ENCODE measurements around the gene UBXN11.
"Not testable (repeated sequence)": the region's sequence is repeated elsewhere in the genome, so short reads cannot be mapped to it uniquely, and the experiment has no call there.

UBXN11 gene

DNA sequence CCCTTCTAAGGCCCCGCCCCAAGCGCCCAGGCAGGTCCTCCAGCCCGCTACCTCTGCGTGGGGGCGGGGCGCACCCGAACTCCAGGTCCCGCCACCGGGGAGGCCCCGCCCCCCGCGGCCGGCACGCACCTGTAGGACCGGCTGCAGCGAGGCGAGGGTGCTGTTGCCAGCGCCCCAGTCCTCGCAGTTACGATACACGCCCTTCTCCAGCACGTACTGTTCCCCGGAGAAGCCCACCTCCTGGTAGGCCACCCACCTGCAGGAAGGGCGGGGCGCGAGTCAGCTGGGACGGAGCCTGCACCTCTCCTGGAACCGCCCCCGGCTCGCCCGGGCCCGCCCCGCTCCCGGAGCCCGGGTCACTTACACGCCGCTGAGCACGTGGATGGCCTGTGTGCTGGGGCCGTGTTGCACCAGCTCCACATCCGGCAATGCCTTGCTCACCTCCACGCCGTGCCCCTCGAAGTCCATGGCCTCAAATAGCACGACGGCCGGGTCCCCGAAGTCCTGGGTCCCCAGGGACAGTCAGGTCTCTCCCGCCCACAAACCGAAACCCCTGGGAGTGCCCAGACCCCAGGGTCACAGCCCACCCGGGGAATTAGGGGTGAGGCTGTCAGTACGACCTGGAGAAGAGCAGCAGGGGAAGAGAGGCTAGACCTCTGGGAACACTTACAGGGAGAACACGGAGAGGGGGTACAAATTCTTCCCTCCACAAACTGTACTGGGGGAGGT is 30.2 kb upstream of the UBXN11 start:
- no peak for DNase-seq

DNA sequence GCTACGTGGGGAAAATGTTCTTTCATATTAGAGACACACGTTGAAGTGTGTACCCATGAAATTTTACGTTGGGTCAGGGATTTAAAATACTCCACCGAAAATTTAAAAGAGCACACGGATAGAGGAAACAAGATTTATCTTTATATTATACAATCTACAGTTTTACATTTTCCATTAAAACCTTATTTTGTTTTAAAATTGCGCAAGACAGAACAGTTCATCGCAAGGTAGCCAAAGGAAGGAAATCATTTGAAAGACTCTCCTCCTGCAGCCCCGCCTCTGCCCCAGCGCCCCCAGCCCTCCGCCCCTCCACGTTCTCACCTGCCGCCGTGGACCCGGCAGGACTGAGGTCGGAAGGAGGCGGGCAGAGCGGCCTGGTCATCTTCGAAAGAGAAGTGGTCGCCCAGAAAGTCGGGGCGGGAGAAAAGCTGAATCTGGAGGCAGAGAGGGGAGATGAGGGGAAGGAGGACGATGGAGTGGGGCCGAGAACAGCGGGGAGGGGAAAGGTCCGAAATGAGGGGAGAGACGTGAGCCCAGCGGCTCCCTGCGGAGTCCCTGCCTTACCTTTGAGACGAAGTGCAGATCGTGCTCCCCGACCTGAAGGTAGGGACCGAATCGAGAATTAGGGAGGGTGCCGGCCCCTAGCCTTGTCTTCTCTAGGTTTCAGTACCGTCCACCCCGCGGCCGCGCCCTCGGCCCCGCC is 29.5 kb upstream of the UBXN11 start:
- DNase-seq = no peak

DNA sequence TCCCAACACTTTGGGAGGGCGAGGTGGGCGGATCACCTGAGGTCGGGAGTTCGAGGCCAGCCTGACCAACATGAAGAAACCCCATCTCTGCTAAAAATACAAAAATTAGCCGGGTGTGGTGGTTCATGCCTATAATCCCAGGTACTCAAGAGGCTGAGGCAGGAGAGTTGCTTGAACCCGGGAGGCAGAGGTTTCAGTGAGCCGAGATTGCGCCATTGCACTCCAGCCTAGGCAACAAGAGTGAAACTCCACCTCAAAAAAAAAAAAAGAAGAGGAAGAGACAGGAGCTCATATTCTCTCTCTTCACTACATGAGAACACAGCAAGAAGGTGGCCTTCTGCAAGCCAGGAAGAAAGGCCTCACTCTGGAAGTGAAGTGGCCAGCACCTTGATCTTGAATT is 26.9 kb upstream of the UBXN11 start:
- DNase-seq = not testable (repeated sequence)

DNA sequence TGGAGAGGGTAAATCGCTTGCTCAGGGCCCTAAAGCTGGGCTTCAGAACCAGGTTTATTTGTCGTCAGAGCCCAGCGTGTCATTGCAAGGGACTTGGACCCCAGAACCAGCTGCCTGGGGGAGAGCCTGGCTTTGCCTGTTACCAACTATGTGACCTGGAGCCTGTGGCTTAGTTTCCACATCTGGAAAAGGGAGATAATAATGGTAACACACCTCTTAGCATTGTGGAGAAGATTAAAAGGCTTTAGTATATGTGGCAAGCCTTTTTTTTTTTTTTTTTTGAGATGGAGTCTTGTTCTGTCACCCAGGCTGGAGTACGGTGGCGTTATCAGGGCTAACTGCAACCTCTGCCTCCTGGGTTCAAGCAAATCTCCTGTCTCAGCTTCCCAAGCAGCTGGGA is 23.8 kb upstream of the UBXN11 start:
- DNase-seq = no peak

DNA sequence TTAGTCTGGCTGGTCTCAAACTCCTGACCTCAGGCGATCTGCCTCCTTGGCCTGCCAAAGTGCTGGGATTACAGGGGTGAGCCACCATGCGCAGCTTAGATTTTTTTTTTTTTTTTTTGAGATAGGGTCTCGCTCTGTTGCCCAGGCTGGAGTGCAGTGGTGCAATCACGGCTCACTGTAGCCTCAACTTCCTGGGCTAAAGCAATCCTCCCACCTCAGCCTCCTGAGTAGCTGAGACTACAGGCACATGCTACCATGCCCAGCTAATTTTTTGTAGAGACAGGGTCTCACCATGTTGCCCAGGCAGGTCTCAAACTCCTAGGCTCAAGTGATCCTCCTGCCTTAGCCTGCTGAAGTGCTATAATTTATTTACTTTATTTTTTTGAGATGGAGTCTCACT is 22.9 kb upstream of the UBXN11 start:
- DNase-seq = not testable (repeated sequence)

DNA sequence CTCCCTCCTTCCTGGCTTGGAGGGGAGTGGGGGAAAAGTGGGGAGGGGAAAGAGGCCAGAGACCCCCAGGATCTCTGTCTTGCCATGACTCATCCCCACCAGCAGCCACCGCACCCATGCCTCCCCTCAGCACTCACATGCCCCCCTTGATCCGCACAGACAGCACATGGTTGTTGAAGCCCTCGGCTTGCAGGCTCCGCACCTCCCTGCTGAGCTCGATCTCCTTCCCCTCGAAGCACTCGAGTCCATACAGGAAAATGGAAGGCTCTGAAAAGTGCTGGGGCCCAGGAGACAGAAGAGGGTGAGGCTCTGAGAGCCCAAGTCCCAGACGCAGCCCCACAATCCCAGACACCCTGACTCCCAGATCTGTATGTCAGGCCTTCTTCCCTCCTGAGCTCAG is 22.2 kb upstream of the UBXN11 start:
- no peak for DNase-seq

DNA sequence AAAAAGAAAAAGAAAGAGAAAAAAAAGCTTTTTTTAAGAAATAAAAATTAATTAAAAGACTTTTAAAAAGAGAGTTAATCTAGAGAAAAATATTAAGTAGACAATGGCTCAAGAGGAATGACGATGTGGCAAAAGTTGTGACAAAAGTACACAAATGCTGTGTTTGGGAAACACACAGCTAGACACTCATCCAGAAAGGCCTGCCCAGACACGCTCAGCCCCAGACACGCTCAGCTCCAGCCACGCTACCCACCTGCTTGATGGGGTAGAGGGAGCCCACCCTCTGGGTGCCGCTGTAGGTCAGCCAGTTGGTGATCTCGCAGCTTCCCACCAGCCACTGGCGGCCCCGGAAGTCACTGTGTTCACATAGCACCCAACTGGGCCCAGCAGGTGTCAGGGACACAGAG is 21.5 kb upstream of the UBXN11 start:
- DNase-seq = no peak

DNA sequence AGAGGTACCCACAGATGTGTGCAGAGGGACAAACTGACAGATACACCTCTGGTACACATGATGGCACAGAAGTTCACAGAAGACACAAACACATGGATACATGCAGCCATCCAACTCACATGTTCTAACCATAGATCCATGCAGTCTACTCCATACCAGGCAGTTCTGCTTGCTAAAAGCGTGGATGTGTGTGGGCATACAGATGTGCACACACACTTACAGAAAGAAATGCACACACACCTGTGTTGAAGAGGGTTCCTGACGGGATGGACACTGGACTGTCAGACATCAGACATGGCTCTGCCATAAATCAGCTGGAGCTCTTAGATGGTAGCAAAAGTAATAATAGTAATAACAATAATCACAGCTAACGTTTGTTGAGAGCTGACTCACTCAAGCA is 18.1 kb upstream of the UBXN11 start:
- no peak for DNase-seq

DNA sequence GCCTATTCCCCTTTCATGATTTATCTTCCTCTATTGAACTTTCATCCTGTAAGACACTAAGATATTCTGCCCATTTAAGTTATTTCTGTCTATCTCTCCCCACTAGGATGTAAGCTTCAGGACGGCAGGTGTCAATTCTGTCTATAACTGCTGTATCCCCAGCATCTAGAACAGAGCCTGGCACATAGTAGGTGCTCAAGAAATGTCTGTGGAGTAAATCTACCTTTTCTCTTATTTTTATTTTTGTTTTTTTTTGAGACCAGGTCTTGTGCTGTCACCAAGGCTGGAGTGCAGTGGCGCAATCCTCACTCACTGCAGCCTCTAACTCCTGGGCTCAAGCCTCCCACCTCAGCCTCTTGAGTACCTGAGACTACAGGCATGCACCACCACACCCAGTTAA is 16.9 kb upstream of the UBXN11 start:
- no peak for DNase-seq

DNA sequence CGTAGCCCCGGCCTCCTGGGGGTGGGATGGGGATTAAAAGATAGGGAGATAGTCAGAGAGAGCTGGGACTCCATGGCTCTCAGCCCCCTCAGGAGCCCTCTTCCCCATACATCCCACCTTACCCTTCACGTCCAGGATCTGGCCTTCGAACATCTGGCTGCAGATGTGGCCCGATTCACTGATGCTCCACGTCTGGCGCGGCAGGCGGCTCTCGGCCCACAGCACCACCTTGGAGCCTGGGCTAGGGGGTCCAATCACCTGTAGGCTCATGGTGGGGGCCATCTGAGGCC is 15.6 kb upstream of the UBXN11 start:
- no peak for DNase-seq

DNA sequence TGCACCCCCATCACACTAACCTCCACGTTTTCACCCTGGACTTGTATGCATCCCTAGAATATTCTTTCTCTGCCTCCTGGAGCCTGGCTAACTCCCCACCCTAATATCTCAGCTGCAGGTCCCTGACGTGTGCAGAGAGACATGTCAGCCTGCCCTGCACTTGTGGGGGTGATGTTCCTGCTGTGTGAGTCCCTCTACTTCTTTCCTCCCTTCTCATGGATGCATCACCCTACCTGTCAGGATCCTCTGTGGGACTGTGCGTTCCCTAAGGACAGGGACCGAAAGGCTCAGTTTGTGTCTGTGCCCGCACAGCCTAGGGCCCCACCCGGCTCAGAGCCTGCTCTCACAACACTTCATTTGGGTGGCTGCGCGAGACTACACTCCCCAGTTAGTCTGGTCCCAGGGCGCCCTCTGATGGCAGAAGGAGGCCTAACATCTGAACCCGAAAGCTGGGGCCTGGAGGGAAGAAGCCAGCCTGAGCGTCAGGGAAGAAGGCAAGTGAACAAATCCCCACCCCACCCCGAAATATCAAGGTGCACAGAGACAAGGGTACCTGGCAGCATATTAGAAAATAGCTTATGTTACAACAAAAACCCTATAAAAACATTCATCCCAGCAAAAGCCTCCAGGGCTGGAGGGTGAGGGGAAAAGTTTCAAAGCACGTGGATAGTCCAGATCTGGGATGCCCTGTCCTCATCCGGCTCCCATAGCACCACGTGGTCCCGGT is 15.0 kb upstream of the UBXN11 start:
- peak; percentile 63 for DNase-seq

DNA sequence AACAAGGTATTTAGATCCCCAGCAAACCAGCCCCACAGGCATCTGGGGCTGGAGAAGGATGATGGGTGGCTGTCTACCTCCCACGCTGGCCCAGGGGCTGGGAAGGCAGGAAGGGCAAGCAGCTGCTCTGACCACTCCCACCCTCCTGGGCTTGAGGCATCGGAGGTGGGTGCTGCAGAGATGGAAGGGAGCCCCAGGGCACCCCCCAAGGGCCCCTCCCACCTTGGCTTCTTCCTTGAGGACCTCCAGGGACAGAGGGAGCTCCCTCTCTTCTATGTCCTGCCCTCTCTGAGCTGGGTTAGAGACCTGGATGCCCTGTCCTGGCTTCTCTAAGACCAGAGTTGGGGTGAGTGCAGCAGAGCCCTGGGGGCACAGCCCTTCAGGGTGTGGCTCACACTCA is 14.5 kb upstream of the UBXN11 start:
- no peak for DNase-seq

DNA sequence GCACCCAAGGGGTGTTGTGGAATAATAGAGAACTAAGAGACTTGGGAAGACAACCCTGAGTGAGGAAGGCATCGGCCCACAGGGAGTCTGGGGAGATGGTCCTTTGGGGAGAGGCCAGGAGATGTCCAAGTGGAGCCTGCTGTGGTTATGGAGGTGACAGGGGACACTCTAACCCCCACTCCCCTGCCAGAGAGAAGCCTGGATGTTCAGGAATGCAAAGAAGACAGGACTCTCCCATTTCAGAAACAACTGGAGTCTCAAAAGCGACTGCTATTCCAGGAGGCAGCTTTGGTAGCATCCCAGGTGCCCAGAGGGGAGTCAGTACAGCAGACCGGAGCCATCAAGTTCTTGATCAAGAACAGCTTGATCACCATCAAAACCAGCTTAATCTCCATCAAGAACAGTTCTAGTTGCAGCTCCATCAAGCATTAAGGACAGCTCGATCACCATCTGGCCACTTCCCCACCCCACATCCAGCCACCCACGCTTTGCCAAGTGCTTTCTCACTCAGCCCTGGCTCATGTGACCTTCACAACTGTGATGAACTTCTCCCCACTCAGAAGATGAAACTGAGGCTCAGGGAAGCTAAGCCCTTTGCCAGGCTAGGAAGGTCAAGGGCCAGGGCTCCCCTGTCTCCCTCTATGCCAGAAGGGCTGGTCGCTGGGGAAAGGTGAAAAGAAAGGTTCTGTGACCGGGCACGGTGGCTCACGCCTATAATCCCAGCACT is 12.1 kb upstream of the UBXN11 start:
- DNase-seq = no peak

DNA sequence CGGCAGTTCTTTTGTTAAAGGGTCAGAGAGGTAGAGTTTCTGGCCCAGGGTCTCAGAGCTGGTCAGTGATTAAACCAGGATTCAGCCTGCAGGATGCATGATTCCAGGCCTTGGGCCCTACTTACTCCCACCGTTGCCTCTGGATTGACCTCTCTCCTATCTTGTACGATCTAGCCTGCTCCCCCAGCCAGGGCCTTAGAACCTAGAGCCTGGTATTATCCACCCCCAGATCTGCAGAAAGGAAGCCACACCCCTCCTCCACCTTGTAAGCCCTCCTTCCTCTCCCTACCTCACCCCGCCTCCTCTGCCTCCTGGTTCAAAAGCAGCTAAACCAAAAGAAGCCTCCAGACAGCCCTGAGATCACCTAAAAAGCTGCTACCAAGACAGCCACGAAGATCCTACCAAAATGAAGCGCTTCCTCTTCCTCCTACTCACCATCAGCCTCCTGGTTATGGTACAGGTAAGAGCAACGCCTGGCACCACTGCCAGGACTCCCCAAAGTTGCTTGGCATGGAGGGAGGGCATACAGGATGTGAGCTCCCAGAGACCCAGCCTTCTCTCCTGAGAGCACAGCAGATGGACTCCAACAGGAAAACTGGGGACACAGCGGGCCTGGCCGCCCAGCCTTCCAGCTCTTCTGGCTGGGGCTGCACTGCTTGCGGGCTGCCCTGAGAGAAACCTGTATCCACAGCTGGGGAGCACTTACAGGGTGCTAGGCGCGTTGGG is 11.3 kb upstream of the UBXN11 start, which contains the start of gene CD52:
CD52 (plus strand) TSS at position 347 of the 726 bp plus-strand sequence; CDS start at position 407, 60 bp downstream.
- DNase-seq = no peak

DNA sequence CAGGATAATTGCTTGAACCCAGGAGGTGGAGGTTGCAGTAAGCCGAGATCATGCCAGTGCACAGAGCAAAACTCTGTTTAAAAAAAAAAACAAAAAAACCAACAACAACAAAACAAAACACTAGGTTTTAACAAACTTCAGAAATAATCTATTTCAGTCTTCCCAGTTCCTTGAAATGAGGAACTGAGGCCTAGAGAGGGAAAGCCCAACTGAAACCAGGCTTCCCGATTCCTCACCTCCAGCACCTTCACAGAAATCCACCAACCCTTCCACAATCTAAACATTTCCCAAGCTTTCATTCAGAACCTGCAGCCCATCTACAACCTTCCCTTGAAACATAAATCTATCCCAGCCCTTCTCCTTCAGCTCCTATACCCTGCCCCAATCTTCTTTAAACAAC is 10.7 kb upstream of the UBXN11 start:
- DNase-seq = no peak

DNA sequence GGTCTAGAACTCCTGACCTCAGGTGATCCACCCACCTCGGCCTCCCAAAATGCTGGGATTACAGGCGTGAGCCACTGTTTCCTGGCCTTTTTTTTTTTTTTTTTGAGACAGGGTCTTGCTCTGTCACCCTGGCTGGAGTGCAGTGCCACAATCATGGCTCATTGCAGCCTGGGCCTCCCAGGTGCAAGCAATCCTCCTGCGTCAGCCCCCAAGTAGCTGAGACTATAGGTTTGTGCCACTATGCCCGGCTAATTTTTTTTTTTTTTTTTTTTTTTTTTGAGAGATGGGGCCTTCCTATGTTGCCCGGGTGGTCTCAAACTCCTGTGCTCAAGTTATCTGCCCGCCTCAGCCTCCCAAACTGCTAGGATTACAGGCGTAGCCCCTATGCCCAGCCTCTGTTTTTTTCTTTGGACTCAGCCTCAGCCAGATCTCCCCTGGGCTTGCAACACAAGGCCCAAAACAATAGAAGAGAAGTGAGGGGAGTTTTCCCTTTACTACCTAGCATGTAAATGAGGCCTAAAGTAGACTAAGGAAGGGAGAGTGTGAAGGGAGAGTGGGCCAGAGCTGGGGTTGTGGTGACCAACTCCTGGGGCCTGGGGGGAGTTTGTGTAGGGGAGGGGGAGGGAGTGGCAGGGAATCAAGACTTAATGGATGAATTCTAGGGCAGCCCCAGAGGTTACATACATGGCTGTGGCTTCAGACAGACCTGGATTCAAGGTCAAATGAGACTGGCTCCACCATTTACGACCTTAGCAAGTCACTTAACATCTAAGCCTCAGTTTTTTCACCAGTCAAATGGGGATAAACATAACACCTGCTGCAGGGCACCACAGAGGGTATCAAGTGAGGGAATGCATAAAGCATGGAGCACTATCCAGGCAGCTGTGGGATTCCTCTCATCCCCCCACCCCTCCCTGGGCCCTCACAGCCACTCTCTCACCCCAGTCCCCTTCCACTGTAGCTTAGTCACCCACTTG is 9.7 kb upstream of the UBXN11 start:
- no peak for DNase-seq

DNA sequence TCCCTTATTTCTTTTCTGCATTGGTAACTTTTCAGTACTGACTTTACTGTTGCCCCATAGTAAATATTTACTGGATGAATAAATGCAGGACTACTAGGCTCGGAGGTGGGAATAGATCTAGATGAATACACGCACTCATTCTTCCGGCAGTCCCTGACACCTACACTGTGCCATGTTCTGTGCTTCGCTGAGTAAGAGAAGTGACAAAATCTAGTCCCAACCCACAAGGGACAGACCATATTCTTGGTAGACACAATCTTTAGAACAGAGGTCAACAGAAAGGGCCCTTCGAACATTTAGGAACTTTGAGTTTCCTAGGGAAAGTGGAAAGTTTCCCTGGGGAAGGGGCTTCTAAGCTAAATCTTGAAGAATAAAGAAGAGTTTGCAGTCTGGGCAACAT is 8.1 kb upstream of the UBXN11 start:
- no peak for DNase-seq

DNA sequence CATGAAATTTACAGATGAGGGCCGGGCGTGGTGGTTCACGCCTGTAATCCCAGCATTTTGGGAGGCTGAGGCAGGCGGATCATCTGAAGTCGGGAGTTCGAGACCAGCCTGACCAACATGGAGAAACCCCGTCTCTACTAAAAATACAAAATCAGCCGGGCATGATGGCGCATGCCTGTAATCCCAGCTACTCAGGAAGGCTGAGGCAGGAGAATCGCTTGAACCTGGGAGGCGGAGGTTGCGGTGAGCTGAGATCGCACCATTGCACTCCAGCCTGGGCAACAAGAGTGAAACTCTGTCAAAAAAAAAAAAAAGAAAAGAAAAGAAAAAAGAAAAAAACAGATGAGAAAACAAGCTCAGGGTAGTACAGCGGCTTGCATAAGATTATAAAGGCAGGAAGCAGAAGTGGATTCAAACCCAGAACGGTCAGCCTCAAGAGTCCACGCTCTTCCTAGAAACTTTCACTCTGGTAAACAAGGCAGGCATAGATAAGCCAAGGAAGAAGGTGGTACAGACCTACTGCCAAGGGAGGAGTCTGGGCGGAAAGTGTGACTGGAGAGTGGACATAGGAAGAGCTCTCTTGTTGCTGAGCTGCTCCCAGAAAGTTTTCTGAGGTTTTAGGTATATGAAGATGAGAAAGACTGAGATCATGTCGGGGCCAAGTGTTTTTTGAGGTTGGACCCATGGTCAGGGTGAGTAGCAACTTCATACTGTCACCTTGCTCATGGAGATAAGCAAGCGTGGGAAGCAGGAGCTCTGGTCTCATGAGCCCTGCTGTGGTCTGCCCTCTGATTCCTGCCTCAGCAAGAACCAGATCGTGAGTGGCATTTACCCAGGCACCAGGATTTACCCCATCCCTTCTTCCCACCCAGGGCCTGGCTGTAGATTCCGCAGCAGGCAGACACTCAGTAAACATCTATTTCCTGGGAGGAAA is 1.8 kb upstream of the UBXN11 start:
- not testable (repeated sequence) for DNase-seq

DNA sequence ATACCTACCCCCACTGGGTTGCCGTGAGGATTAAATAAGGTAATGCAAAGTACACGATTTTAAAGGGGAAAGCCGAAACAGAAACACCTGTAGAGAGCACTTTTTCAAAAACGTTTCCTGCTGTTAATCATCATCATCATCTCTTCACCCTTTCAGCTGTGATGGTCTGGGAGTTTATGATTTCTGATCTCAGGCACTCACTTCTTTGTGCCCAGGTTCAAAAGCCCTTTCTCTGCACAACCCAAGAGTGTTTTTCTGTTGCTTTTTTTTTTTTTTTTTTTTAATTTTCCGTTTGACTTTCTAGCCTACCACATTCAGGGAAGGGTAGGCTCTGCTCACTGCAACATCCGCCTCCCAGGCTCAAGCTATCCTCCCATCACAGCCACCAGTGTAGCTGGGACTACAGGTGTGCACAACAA is 936 bp upstream of the UBXN11 start:
- no peak for DNase-seq

DNA sequence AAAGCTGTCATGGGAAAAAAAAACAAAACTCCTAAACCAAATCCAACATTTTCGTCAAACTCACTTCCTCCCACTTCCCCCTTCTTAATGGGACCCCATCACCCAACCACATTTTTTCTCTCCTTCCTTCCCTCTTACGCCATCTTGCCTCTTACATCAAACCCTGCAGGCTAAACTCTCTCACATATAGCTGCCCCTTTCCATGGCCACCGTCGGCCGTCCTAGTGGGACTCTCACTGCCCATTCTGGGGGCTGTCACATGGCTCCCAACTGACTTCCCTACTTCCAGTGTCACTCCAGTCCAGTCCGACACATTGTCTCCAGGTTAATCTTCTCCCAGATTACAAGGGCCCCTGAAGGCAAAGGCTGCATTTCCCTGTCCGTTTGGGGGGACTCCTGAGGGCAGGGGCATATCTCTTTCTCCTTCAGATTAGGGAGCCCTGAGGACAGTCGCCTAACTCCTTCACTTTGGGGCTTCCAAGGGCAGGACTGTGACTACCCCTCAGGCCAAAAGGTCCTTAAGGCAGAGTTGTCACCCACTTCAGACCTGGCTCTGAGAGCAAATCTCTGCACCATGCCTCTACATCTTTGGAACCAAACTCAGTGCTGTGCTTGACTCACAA is 658 bp downstream of the UBXN11 start:
- no peak for DNase-seq

Measured in NCI-H446 treated with DMSO at 0.1 percent for 48 hours (cell line).